ENCODE data around the gene POU5F2.

Gene POU5F2

DNA sequence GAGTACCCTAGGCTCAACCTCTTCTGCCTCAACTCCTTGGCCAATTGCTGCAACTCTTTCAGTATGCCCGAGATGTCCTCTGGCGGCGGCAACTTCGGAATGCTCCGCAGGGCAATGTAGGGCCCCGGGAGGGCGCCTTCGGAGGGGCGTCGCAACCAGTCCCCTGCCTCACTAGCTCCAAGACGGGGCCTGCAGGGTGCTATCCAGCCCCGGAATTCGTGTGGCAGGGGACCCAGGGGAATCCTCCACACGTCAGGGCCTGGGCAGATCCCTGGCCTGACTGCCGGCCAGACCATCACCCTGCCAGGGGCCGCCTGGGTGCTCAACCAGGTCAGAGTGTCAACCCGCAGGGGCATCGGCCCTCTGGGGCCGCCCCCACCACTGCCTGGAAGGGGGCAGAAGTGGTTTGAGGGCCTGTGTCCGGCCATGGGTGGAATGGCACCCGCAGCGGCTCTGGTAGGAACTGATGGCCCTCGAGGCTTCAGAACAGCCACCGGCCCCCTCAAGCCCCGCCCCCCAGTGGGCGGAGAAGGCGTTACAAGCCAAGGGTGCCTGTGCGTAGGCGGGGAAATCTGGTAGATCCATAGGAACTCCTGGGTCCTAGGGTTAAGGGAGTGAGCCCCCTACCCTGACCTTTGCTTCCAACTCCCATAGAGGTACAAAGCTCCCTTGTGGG, at the start of gene POU5F2:
TSS of gene POU5F2 (minus strand) at position 465 of the 676 bp plus-strand sequence. CDS start at position 428, 37 bp downstream.
- DNase-seq: no peak

- DNase-seq: no peak
These were observed 49.0 kb upstream of the POU5F2 start for GRCh38 chr5:93790401-93790800.

DNA sequence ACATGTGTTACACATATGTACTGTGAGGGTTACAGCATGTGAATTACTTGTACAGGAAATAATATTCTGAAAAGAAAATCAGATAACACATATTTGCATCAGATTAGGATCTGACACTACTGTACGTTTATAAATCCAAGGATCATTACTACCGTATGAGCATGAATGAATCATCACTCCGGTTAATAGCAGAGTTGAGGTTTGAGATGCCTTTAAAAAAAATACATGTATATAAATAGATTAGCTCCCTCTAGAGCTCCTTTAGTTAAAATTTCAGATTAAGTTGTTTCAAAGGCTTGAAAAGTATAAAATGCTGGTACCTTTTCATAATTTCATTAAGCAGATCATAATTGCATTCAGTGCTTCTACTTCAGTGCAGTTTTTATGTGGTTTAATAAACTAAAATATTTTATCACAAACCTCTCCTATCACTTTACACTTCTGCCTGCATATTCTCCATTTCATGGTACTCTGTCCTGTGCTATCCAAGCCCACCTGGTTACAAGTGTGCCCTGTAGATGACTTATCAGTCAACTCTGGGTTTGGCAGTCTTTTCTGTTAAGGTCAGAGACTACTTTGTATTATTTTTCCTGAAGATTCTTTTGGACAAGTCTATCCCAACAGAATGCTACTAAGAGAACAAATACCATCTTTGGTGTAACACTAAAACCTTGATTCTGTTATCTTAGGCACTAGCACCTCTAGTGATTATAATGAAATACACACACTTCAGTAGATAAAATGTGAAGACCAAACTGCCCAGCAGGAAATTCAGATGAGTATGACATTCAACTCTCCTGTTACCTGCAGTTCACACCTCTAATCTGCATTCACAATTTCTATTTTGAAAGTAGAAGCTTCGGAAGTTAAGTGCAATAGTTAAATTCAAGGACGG, 48.0 kb upstream of the POU5F2 start:
- no peak for DNase-seq

GRCh38 chr5:93787598-93787997, 46.2 kb upstream of the POU5F2 start:
- no peak for DNase-seq

- DNase-seq: no peak
These were observed 44.1 kb upstream of the POU5F2 start for GRCh38 chr5:93785475-93785874.

DNA sequence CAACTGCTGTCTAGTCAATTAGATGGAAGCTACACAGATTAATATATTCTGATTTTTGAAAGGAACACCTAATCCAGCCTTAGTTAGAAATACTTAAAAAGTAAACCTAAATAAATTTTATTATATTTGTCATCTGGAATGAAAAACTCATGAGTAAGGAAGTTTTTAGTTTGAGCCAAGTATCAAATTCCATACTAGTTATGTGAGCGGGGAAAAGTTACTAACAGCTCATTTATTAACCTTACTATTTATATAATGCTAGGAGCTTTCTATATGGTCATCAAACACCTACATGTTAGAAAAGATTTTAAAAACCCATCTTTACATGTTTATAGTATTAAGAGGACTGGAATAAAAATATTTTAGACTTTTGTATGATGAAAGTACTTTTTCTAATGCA, 41.6 kb upstream of the POU5F2 start:
- DNase-seq: no peak

DNA sequence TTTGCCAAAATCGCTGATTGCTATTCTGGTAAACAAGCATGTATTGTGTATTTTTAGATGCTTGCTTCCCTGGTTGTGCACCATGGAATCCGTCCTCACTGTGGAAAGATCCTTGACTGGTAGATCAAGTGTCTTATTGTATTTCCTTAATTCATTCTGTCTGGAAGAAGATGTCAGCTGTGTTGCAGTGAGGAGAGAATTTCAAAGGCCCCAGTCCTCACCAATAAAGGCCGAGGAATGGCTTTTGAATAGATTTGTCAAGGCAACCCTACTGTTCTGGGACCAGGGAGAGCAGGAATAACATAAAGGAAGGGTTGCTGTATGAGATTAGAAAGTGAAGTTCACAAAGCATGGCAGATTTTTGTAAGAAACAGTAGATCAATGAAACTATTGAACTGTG, 36.2 kb upstream of the POU5F2 start:
- DNase-seq: no peak

DNA sequence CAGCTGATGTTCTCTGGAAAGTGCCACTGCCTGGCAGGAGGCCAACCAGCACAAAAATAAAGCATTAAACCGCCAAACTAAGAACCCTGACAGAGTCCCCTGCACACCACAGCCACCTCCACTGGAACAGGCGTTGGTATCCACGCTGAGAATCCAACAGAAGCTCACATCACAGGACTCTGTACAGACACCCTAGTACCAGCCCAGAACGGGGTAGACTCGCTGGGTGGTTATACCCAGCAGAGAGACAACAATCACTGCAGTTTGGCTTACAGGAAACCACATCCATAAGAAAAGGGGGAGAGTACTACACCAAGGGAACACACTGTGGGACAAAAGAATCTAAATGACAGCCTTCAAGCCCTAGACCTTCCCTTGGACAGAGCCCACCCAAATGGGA, 15.0 kb upstream of the POU5F2 start:
- no peak for DNase-seq

DNA sequence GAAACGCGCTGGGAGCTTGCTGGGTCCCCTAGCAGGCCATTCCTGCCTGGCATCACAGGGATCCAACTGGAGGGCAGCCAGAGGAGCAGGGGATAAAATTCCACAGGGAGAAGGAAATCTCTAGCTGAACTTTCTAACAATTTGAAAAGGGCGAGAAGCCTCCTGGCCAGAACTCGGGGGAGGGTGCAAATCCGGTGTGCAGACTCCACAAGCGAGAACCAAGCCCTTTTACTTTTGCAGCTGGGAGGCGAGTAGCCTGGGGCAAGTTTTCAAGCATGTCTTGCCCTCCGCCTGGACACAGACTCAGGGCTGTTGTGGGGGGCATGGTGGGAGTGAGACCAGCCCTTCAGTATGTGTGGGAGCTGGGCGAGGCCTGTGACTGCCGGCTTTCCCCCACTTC, 14.3 kb upstream of the POU5F2 start:
- DNase-seq: no peak

DNA sequence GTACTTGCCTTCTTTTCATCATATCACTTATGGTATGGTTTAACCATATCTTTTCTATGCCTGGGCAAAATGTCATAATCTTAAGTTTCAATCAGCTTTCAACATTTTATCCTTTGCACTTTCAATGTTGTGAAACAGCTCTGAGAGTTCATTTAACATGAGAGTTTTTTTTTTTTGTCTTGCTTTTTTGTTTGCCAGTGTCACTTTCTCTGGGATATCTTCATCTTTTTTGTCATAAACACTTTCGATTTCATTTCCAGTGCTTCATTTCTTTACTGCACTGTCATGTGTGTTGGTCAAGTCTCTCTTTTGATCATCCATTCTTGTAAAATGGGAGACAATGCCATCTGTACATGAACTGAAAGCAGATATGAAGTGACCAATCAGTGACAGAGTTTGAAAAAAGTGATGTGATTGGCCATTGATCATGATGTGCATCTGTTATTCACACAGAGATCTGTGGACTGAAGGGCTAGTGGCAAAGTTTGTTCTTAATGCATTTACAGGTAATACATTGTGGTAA, 7.5 kb upstream of the POU5F2 start:
- no peak for DNase-seq

DNA sequence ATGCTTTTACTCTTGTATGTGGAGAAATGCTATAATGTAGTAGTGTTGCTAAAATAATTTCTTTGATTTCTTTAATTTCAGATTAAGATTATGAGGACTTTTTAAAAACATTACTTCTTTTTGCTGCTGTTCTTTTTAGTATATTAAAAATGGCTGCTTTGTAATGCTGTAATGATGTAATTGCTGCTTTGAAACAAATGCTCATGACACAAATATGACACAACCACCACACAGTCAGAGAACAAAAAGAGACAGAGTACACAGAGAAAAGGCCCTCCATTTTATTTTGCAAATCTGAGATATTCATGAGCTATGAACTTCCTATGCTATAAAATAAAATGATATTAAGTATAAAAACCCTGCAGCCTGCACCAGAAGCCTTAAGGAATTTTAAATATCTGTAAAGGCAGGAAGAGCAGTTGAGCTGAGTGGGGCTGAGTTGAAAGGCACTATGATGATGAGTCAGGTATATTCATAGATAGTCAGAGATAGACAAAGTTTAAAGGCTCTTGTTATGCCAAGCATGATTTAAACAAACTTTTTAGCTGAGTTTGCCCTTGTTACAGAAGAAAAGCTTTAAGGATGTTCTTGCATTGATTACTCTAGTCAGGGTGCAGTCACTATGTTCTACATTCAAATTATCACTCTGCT, 5.1 kb upstream of the POU5F2 start:
- DNase-seq: no peak

- no peak for DNase-seq
These were observed 5.1 kb downstream of the POU5F2 start for GRCh38 chr5:93736284-93736683.

GRCh38 chr5:93735378-93735777, 6.0 kb downstream of the POU5F2 start:
- no peak for DNase-seq

DNA sequence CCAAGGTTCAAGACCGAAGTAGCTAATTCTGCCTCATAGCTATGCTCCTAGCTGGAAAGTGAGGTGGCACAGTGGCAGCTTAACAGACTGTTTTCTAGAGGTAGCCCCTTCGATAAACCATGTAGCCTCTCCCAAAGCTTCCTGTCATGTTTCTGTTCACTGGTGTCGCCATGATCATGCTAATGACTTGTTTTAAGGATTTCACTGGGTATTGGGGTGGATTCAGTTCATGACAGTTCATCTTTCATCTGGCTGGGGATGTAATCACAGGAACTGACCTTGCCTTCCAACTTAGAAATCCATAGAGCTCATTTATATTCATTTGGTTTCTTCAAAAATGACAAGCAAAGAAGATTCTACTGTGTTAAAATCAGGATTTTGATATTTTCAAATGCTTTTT, 9.4 kb downstream of the POU5F2 start:
- DNase-seq: no peak

- DNase-seq: no peak
These were observed 14.8 kb downstream of the POU5F2 start for GRCh38 chr5:93726595-93726994.

DNA sequence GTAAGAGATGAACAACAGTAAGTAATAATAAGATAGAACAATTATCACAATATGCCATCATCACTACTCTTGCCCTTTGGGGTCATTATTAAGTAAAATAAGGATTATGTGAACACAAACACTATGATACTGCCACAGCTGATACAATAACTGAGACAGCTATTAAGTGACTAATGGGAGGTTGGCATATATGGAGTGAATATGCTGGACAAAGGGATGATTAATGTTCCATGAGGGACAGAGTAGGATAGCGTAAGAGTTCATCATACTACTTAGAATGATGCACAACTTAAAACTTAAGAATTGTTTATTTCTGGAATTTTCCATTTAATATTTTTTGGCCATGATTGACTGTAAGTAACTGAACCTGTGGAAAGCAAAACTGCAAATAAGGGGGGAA, 16.6 kb downstream of the POU5F2 start:
- no peak for DNase-seq

DNA sequence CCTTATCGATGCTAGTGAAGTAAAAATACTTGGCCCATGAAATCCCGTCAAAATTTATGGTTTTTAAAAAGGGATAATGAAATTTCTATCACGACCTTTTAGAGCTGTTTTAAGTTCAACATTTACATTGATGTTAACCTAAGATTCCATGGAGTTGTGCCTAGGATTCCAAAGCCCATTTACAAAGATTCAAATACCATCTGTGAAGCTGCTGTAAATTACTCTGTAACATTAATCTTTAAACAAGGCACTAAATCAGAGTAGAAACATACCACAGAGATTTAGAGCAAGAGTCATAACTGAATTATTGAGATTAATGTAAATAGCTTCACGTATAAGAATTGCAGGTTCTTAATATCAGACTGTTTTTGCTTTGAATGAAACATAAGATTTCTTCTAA, 17.7 kb downstream of the POU5F2 start:
- DNase-seq: no peak

- peak; percentile 46 for DNase-seq
These were observed 18.4 kb downstream of the POU5F2 start for GRCh38 chr5:93723005-93723404.

- DNase-seq: no peak
These were observed 18.8 kb downstream of the POU5F2 start for GRCh38 chr5:93722588-93722987.

DNA sequence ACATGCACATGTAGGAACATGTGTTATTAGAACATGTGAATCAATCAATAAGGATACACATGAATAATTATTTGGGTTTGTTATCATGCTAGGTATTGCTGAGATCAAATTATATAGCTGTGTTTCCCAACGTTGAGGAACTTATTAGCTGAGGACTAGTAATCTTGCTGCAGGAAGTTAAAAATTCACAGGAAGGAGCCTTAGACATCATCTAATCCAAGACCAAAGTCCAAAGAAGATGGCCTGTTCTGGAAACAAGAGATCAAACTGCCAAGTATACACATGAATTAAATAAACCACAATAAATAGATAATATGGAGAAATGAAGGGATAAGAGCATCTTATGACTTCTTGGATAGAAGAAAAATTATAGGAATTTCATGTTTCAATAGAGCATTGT, 19.9 kb downstream of the POU5F2 start:
- DNase-seq: no peak

DNA sequence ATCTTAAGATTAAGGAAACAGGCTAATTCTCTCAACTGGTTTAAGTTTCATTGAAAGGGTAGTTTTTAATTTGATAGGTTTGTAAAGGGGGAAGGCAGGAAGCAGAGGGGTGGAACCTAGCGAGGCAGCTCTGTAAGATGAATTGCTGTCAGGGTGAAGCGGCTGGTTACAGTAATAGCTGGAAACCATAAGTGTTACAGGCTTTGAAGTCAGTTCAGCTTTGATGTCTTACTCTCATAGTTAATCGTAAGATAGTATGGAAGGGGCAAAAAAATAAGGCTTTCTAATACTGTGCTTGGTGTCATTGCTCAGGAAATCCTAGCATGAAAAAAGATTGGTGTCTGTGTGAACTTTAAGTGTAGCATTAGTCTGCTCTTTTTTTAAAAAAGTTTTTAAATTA, 20.3 kb downstream of the POU5F2 start:
- DNase-seq: no peak

DNA sequence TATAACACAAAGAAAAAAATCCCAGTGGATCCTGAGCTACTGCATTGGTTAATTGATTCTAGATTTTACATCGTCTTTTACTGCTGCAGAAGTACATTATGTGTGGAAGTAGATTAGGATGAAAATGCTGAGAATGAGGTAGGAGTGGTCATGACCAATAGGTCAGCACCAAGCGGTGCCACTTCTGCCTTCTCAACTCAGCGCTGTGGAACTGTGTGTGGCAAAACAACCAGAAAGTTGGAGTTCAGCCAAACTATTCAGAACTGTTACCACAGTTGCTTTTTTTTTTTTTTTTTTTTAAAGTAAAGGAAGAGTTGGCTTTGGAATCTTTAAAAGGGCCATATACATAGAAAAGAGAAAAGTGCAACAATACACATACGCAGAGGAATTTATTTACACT, 24.2 kb downstream of the POU5F2 start:
- peak; percentile 67 for DNase-seq

- no peak for DNase-seq
These were observed 24.9 kb downstream of the POU5F2 start for GRCh38 chr5:93716453-93716852.

GRCh38 chr5:93715761-93716160, 25.6 kb downstream of the POU5F2 start:
- DNase-seq: peak; percentile 76
